MV-4-11 (cell line): ENCODE results near the gene GRID2IP.

Experiments used
- DNase-seq: peaks from one replicate; lab custom pipeline; 2025; lab: John Stamatoyannopoulos, UW

Gene GRID2IP

DNA sequence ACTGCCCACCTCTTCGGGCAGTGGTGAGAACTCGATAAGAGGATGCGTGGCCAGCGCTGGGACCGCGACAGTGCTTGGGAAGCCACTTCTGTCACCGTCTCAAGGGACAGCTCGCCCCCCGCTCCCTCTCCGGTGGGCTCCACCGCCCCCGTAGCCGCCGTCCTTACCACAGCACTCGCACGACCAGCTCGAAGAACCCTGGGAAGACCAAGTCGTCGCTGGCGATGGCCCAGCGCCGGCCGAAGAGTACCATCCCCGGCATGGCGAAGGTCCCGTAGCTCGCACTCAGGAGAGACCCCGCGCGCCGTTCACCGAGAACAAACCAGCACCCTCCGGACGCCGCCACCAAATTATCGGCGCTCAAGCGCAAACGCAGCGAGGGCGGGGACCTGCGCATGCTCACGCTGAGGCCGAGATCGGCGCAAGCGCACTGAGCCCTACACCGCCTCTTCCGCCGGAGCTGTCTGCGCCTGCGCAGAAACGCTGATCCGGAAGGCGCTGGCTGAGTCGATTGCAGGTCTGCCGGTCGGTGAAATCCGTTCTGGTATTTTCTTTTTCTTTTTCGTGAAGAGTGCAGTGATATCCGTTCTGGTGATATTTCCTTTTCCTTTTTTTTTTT, 103.6 kb downstream of the GRID2IP start, which contains the start of gene DAGLB:
Gene DAGLB, minus strand, starts transcription at position 374 of the 619 bp plus-strand sequence. Its CDS starts 112 bp downstream, at position 262.
- DNase-seq = peak; percentile 86
